Fibroblast of skin of abdomen (primary cell): Measurements from ENCODE around the gene NEK8.
"Not testable (repeated sequence)": the region's sequence is repeated elsewhere in the genome, so short reads cannot be mapped to it uniquely, and the experiment has no call there.

Experiments
- DNase-seq: peaks from one replicate; pipeline ENCODE4 v3.0.0-alpha.2; 2013

Gene NEK8

DNA sequence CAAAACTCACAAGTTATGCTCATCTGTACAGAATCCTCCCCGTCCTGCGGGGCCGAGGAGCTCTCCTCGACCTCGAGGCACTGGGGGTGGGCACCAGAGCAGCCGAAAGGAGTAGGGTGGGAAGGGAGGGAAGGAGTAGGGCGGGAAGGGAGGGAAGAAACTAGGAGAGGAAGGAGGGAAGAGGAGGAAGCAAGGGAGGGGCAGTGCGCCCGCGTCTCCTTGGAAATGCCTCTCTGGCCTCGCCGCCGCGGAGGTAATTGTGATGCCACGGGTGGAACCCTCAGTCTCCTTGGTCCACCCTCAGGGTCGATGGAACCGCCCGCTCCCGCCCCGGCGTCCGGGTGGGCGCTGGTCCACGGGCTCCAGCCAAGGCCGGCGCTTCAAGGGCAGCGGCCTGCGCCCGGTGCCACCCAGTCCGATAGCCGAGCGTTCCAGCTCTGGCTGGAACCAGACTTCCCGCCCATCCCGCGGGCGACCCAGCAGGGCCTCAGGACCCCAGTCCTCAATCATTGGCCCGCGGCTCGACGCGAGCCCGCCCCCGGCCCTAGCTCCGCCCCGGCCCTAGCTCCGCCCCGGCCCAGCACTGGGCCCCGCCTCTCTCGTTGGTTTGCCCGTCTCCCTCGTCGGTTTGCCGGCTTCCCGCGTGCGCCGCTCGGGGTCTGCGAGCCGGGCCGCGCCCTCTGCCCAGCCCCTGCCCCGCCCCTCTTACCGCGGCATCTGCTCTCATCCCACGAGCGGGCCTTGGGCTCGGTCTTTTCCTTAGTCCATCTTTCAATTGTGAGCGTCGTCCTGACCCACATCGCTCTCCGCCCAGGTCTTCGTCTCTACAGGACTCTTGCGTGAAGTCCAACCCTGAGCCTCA is 17.5 kb upstream of the NEK8 start:
- DNase-seq, result peak; percentile 91

DNA sequence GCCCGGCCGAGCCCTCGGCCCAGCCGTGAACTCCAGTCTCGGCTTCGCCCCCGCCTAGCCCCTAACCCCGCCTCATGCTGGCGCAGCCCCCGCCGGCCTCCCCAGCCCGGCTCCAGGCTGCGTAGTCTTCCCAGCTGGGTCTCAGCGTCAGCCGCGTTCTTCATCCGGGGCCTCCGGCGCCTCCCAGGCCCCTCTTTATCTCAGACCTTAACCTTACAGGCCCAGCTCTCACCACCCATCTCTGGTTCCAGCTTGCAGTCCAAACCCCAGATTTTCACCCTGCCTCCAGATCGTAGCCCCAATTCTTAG is 16.9 kb upstream of the NEK8 start, which contains the start of gene PROCA1:
PROCA1 (minus strand) TSS at position 166 of the 309 bp plus-strand sequence. CDS start 228 bp downstream, outside the sequence.
- no peak for DNase-seq

DNA sequence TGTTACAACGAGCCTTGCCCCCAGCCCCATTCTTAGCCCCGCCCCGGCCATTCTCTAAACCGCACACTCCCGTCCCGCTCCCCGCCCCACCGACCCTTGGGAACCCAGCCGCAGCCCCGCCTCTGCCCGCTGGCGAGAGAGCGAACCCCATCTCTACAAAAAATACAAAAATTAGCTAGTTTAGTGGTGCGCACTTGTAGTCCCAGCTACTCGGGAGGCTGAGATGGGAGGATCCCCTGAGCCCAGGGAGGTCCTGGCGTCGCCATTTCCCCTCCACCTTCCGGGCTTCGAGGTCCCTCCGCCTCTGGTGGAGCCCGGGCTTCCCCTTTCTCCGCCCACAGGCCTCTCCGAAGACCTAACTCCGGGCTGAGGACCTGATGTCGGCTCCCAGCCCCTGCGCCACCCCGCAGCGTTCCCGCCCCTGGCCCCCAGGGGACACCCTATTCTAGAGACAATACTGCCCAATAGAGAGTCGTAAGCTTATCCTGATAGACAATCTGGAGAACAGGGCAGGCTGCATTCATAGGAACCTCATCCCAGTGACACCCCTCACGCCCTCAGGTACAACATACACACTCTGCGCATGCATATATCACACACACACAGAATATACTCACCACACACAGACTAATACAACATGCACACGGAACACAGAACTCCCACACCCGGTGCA is 16.4 kb upstream of the NEK8 start:
- DNase-seq, result peak; percentile 28

DNA sequence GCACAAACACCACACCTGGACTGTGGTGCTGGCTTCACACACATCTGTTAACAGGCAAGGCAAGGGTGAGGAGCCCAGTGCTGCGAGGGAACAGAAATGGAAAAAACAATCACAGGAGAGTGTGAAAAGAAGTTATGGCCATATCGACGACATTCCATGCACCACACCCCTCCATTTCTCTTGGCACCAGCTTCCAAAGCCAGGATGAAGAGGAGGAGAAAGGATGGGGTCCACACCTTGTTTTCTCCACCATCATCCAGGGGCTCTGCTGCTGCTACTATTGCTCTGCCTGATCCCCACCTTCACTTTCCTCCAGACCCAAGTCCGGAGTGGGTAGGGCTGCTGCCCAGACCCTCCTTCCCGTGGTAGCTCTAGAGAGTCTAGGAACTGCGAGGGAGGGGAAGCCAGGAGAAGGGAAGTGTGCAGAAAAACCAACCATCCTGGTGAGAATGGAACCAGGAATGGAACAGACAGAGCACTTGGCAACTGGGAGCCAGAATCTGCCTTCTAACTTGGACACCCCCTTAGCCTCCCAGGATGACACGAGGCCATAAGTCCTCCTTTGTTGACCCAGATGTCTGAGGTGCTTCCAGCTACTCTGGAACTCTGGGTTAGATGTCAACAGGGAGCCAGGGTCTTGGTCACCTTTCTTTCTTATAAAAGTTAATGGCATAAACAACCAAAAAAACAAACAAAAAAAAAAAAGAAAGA is 15.7 kb upstream of the NEK8 start:
- DNase-seq, result no peak

DNA sequence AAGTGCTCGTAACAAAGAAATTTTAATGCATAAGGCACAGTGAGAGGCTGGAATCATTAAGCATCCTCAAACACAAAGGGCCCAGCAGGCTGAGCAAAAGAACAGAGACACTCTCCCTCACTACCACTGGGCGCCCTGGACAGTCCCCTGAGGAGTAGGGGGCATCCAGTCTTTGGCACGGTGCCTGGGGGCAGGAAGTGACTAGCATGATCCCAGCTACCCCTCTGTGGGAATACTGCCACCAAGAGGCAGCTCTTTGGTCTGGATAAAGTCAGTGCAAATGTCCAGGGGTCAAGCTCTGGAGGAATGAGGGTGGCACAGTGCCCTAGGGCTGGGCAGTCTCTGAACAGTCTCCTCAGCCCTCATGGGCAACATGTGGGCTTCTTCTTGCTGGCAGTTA is 14.3 kb upstream of the NEK8 start:
- DNase-seq, result no peak

DNA sequence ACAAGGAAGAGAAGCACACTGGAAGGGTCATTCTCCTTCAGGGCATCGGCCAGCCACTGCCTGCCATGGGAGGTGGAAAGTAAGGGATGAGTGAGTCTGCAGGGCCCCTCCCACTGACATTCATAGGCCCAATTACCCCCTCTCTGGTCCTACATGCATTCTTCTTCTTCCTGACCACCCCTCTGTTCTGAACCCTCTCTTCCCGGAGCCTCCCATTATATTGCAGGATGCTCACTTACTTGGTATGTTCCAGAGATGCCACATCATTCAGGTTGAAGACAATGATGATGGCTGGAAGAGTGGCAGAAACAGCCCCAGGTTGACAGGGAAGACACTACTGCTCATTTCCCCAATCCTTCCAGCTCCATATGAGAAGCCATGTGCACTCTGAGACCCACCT is 13.4 kb upstream of the NEK8 start:
- no peak for DNase-seq

DNA sequence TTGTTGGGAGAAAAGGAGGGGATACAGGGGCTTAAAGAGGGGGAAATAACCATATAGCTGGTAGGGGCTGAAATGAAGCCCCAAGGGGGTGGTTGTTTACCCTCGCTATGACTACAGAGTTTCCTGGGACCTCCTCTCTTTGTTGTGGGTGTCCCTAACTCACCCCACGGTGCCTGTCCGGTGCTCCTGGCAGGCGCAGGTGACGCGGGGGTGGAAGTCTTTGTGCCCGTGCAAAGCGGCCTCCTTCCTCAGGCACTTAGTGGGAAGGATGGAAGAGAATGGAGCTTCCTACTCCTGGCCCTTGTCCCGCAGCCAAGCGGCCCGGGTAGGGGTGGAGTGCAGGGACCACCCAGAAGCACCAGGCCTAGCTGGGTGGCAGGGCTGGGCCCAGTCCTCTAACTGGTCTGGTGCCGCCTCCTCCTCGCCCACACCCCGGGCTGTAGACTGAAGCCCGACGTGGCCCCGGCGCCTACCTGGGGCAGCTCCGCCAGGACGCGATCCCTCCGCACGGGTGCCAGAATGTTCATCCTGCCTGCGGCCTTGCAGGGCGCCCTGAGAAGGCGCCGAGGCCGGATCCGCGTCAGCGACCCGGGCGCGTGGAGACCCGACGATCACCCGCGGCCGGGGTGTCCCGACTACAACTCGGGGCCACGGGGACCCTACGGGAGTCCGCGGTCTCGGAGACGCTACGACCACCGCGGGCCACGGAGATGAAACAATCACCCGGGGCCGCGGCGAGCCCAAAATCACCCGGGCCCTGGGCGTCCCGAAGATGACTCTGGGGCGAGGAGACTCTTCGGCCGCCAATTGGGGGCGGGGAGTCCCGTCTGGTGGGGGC is 11.6 kb upstream of the NEK8 start:
- peak; percentile 48 for DNase-seq

DNA sequence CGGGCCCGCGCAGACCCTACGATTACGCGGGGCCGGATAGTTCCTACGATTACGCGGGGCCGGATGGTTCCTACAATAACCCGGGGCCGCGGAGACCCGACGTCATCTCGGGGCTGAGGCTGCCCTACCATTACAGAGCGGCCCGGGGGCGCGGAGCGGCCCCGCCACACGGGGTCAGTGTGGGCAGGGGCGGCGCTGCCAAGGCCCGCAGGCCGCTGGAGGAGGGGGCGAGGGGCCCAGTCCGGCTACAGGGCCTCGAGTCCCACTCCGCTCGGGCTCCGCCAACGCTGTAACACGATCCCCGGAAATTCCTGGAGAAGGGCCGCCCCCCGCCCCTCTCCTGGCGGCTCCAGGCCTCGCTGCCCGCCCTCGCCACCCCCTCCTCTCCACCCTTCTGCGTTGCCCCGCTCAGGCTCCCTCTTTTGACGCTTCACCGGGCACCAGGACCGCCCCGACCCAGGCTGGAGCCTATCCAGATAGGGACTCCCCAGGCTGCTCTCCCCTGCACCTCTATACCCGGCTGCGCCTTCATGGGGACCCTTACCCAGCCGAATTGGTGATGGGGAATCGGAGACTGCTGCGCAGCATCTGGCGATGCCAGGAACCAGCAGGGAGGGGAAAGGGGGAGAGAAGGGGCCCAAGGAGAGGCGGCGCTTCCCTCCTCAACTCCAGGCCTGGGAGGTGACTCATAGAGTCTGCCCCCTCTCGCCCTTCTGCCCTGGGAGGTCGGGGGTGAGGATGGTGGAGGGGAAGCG is 10.8 kb upstream of the NEK8 start, which contains the start of gene RAB34:
RAB34 (minus strand) TSS at position 291 of the 755 bp plus-strand sequence. CDS start 602 bp downstream, outside the sequence.
- DNase-seq, result peak; percentile 93

DNA sequence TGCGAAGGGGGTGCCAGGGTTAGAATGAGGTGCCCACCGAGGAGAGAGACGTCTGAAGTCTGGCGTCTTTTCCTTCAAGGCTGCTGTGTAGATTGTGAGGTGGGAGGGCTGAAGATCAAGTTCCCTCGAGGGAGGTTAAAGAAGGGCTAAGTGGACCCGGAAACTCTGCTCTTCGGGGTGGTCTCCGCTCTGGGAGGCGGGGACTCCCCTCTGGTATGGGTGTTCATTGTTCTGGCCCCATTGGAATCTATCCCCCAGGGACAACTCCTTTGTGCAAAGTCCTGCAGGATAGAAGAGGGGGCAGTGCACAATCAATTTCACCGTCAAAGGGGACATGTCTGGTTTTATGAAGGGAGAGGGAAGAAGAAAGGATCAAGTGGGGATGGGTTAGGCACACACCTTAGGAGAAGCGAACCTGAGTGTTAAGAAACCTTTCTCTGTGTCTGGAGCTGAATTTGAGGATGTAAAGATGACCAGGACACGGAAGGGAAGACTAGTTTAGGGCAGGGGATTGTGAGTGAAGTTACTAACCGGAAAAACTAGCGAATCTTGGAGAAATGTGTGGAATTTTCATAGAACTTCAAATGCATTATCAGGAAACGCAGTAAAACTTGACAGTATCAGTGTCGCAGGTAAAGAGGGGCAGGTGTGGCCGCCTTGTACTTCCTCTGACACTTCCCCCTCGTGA is 10.1 kb upstream of the NEK8 start:
- peak; percentile 67 for DNase-seq

DNA sequence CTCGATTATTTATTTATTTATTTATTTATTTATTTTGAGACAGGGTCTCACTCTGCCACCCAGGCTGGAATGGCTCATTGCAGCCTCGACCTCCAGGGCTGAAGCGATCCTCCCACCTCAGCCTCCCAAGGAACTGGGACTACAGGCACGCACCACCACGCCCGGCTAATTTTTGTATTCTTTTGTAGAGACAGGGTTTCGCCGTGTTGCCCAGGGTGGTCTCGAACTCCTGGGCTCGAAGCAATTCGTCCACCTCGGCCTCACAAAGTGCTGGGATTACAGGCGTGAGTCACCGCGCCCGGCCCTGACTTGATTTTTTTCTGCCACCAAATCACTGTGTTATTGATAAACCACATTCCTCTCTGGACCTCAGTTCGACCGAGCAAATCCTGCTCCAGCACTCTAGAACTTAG is 9.6 kb upstream of the NEK8 start:
- no peak for DNase-seq

DNA sequence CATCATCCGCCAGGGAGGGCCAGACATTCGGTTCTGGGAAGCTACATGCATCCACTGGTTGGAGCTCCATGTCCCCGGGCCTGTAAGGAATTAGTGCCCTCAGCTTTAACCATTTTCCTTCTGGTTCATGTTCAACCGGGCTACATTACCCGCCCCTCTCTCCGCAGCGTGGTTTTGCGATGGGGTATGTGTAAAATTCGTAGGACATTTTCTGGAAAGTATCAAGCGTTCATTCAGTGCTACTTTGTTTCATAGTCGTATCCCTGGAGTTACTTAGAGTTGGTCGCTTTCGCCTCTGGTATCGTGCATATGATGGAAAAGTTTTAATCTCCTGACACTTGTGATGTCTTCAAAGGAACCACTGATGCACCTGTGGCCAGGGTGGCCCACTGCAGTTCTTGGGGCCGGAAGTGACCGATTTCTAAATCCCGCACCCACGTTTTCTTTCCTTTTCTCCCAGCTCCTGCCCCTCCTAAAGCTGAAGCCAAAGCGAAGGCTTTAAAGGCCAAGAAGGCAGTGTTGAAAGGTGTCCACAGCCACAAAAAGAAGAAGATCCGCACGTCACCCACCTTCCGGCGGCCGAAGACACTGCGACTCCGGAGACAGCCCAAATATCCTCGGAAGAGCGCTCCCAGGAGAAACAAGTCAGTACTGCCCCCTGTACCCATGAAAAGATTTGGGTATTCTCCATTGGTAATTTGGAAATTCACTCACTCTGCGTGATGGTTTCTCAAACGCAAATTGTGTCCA is 8.2 kb upstream of the NEK8 start:
- DNase-seq, result no peak

DNA sequence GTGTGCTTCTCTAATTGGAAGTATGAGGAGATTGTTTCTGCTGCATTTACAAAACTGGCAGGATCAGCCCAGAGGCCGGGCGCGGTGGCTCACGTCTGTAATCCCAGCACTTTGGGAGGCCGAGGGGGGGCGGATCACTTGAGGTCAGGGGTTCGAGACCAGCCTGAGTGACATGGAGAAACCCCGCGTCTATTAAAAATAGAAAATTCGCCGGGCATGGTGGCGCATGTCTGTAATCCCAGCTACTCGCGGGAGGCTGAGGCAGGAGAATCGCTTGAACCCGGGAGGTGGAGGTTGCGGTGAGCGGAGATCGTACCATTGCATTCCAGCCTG is 7.6 kb upstream of the NEK8 start:
- DNase-seq, result not testable (repeated sequence)

DNA sequence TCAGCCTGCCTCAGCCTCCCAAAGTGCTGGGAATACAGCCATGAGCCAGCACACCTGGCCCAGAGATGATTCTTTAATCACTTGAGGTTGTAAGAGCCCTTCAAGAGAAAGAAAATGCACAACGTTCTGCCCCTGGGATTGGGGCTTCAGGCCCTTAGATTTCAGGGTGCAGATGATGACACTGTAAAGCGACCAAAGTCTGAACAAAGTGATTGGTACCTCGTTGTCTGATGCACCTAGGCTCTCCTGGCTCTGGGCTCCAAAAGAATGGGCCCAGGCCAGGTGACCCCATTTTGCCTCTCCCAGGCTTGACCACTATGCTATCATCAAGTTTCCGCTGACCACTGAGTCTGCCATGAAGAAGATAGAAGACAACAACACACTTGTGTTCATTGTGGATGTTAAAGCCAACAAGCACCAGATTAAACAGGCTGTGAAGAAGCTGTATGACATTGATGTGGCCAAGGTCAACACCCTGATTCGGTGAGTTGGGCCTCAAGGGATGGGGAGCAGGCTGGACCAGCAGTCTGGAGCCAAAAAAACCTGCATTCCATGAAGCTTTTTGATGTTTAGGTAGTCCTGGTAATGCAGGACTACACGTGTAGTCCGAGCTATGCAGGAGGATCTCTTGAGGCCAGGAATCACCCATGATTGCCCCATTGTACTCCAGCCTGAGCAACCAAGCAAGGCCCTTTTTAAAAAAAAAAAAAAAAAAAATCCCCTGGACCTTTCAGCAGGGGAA is 6.0 kb upstream of the NEK8 start:
- no peak for DNase-seq

DNA sequence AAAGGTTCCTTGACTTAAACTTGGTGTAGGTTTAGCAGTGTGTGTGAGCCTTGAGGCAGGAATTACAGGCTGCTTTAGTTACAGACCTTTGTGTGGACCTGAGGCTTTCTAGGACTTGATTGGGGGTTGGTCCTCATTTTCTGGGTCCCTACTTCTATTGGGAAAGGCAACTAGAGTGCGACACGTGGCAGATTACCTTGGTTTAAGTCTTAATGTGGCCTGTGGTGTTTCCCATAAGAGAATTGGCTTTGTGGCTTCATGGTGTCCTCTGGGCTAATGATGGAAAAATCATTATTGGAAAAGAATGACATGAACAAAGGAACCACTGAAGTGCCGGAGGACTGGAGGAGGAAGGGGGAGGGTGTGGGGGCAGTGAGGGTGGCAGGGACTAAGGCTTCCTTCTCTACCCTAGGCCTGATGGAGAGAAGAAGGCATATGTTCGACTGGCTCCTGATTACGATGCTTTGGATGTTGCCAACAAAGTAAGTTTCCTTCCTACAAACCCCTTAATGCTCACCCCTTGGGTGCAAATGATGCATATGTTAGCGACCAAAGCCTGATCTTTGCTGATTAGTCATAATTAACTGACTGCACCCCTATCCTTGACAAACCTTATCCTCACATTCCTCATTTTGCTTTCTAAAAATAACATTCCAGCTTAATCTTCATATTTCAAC is 5.3 kb upstream of the NEK8 start:
- no peak for DNase-seq

DNA sequence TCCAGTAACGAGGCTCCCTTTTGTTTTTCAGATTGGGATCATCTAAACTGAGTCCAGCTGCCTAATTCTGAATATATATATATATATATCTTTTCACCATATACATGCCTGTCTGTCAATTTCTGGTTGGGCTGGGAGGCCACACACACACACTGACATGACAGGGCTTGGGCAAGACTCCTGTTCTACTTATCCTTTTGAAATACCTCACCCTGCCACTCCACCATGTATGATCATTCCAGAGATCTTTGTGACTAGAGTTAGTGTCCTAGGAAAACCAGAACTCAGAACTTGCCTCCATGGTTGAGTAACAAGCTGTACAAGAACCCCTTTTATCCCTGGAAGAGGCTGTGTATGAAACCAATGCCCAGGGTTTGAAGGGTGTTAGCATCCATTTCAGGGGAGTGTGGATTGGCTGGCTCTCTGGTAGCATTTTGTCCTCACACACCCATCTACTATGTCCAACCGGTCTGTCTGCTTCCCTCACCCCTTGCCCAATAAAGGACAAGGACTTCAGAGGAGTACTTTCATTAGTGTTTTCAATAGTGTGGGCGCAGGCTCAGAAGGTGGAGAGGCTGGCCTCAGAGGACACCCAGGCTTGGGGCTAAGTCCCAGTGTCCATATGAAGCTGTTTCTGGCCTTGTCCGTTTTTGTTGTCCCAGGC is 4.6 kb upstream of the NEK8 start:
- not testable (repeated sequence) for DNase-seq

DNA sequence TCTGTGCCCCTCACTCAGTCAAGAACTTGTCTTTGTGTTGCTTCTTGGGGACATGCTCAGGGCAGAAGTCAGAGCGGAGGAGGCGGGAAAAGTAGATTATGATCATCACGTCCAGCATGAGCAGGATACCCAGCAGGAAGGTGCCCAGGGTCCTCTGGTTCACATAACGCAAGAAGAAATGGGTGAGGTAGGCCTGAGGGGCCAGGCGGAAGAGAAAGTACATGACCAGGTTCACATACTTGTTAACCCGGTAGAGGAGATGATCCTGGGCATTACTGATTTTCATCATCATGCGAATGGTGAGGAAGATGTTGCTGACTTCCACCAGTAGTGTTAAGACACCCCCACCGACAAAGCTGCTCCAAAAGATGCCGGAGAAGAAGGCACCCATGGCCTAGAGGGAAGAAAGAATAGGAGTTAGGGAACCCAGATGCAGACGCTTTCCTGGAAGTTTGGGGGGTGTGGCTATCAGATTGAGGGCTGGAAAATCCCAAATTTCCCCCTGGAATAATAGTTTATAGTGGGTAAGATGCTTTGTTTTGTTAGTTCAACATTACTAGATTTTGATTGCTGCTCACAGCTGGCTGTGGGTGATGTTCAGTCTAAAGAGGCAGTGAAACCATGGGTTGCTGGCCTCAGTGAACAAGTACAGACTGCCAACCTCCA is 4.0 kb upstream of the NEK8 start:
- DNase-seq, result no peak

DNA sequence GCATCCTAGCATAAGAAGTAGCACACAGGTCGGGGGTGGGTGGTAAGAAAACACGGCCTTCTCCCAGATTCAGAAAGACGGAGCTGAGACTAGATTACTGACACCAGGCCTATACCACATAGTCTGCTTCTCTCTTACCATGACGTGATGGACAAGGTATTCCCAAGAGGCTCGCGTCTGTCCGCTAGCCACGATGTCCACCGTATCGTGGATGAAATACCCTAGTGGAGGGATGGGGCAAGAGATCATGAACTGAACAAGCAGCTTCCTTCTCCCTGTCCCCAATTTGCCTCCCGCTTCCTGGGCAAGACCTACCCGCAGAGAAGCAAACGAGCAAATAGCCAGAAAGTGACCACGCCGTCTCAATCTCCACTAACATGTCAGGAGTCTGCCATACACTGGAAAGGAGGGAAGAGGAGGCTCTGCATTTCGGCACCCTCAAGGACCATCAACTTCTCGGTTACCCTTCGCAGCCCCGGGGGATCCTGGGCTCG is 3.4 kb upstream of the NEK8 start:
- peak; percentile 50 for DNase-seq
